RPMI7951 (cell line): Measurements from ENCODE around the gene DLG4. TPM values are rescaled to one million over a fixed set of nuclear protein-coding genes. Genes with fewer than 3 reads are reported as not detected.
"Not testable (repeated sequence)": the region's sequence is repeated elsewhere in the genome, so short reads cannot be mapped to it uniquely, and the experiment has no call there.

ENCODE experiments used
- DNase-seq: peaks from one replicate; pipeline ENCODE4 v3.0.0-alpha.2; 2012; ENCODE audit warnings: low read depth
- total RNA-seq: library from RNA; depleted of rRNA; stranded (reverse); fragments of >200 nt; shearing (Covaris generic); gene quantifications from 2 replicates; pipeline ENCODE4 v1.2.3, GENCODE V29; 2014

Gene DLG4
- total RNA-seq, 1 experiment from 2014 or later = 6.5 TPM

DNA sequence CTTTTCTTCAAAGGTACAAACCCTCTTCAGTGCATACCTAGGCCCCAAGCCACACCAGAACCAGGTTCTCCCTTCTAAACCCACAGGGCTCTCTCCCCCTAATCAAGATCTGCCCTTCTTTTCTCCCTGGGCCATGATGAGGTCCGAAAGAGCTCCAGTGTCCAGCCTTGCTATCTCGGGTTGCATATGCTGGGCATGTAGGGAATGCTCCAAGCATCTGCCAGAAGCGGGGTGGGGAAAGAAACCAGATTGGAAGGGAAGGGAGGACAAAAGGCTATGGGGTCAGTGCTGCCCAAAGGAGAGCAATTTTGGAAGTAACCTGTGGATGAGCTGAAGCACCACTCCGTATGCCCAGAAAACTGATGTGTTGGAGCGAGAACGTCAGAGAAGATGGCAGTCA is 29.6 kb upstream of the DLG4 start:
- DNase-seq = no peak

DNA sequence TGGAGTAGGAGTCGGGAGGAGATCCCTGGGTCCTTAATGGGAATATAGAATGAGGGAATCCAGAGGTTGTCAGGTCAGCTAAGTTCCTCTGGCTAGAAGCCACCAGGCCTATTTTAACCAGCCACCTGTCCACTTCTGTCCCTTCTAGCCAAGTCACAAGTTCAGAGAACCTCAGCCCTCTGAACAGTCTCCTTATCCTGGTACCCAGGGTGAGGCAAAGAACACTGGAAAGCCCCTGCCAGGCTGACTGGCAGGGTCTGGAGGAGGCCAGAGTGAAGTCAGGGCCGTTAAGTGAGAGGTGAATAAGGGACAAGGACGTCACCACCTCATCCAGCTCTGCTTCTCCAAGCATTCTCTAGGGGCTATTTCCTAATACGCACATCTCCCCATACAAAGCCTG is 29.2 kb upstream of the DLG4 start:
- DNase-seq = no peak

DNA sequence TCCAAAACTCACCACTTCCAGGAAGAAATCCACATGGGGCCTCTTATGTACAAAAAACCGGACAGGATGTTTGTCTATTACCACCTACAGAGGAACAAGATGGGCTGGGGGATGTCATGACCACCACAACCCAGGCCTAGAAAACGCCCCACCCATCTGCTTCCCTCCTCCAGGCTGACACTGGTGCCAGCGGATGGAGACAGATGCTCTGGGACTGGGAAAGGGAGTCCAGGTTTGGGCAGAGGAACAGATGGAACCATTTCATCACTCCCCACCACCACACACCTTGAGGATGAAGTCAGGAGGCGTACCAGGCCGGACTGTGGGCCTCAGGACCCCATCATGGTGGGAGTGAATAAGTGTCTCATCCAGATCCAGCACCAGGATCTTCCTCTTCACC is 27.1 kb upstream of the DLG4 start:
- no peak for DNase-seq

DNA sequence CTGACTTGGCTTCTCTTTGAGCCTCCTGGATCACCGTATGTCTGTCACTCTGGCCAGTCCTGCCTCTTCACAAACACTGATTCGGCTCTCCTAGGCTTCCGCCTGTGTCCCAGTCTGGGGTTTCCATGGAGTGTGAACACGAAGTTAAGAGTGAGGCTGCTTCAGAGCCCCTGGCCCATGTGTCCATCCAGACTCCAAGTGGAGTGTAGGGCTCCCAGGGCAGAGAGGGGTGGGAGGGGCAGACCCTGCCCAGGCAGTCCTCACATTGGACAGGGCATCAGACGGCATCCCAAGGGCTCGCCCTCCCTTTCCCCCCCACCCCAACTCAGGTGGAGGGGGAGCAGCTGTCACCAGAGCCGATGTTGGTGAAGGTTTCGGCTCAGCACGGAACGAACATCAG is 24.2 kb upstream of the DLG4 start:
- not testable (repeated sequence) for DNase-seq

DNA sequence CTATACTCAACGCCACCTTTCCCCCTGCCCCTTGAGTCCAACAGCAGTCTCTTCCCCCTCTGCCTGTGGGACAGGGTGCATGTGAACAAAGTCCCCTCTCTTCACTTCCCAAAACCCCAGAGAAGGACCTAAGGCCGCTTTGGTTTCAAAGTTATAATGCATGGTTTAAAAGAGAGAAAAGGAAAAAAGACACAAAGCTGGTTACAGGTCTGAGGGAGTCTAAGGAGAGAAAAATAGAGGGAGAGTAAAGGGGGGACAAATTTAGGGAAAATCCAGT is 23.8 kb upstream of the DLG4 start:
- no peak for DNase-seq

DNA sequence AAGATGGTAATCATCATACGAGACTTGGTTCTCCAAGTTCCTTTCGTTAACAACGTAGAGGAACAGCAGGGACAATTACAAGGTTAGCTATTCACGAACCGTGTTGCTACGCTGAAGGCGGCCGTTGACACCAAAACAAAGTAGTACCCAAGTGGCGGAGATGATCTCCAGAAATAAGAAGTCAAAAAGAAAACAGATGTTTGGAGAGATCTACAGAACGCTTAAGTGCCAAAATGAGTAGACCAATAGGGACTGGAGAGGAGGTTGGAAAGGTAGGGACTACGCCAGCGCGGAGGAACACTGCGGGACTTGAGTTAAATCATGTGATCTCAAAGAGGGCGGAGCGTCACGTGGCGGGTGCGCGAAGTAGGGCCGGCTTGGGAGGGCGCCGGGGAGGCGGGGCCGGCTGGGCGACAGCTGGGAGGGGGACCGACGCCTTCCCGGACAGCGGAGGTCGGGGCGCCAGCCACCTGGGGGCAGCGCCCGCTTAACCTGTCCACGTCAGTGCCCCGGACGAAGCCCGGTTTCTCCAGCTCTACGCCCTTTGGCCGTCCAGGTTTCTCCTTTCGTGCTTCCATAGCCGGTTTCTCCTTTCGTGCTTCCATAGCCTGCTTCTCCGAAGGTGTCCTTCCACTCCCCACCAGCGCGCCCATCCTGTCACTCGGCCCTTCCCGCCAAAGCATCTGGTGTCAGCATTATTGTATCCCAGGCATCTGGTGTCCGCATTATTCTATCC is 23.2 kb upstream of the DLG4 start:
- DNase-seq = peak; percentile 92

DNA sequence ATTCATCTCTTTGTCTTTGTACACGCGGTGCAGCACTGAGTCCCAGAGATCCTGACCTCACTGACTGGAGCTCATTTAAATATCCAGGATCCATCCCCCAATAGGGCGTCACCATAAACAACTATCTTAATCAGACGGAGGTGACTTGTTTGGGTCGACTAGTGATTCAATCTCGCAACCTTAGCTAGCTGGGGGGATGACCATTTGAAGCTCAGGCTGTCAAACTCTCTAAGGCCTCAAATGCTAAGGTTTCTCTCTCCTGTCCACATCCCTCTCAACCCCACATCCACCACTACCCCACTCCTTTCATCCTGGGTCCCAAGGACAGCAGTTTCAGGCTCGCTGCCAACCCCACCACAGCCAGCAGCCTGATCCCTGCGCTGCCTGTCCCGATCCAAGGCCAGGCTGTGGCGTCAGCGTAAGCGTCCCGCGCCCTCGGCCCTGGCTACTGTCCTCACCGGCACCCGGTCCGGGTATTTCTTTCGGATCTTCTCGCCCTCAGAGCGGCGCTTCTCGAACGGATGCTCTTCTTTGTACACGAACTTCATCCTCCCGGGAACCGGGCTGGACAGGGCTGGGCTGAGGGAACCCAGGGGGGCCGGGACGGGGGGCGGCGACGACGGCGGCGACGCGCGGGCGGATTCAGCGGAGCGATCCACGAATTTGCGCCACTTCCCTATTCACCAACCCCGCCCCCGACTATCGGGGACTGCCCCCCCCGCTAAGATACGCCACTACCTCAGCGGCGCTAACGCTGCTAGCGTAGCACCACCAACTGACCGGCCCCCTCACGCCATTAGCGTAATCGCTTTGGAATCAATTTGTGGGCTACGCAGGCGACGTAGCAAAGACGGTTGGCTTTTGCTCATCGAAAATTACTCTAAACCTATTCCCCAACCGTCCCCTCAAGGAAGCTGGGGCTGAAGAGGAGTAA is 22.4 kb upstream of the DLG4 start, which contains the start of gene GABARAP:
Gene GABARAP (minus strand): TSS at position 667 of the 934 bp plus-strand sequence. CDS start 119 bp downstream, at position 548.
- peak; percentile 87 for DNase-seq

DNA sequence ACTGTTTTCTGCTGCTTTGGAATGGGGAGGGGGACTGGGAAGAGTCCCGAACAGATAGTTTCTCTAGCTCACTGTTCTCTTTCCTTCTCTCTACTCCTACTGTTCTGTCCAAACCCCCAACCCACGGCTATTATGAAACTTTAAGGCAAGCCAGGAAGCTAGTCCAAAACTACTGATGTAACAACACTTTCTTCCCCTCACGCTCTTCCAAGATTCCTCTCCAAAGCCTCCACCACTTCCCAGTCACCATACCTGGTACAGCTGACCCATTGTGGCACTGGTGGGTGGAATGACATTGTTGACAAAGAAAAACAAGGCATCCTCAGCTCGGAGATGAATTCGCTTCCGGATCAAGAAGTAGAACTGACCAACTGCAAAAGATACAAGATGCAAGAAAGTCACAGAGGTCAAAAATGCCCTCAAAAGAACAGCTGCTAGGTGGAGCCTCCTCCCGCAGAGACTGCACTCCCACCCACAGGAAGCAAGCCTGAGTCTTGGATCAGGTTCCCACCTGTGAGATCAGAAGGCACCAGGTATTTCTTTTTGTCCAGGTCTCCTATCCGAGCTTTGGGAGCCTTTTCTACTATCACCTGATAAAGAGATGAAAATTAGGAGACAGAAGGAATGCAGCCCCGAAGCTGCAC is 21.6 kb upstream of the DLG4 start:
- no peak for DNase-seq

DNA sequence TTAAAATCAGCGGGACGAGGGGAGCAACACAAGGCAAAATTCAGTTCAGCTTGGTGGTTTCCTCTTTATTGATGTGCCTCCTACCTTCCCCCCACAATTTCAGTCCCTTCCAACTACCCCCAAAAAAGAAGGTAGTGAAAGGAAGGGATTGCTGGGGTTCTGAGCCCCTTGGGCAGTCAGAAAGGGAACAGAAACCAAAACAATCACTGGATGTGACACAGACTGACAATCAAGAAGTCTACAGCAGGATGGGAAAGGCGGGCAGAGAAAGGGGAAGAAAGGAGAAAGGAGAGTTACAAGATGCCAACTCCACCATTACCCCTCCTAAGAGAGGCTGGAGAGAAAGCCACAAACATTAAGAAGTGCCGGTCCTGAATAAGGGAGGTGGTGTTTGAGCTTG is 20.7 kb upstream of the DLG4 start:
- DNase-seq = no peak

DNA sequence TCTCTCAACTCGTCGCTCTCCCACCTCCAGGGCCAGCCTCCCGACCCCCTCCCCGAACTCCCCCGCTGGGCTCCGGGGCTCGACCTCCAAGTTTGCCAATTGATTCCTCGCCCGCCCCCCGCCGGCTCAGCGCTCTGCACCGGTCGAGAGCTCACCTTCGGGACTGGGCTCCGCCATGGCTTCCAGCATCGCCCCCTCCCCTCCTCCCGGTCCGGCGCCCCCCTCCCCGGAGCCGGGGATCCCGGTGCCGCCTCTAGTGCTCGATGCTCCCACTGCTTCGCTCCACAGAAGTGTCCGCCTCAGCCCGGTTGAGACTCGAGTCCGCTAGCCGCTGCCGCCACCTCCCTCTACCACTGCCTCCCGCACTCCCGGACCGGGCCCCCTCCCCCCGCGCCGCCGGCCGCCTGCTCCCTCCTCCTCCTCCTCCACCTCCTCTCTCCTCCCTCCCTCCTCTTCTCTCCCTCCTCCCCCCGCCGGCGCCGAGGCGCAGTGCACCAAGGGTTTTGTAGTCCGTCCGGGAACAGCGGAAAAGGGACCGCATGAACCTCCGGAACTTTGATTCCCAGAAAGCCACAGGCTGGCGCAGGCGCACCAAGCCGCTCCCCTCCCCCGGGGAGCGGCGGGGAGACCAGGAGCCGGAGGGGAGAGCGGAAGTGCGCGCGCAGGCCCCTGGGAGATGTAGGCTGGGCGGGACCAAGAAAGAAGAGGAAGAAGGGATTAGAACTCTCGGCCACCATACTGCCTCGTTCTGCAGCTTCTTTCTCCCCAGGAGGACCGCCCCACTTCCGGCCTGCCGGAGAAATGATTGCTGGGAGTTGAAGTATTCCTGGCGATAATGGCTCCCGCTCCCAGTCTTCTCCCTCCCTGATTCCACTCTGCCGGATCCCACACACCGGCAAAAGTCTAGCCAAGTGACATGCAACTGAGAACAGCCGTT is 19.7 kb upstream of the DLG4 start, which contains the start of gene PHF23:
Gene PHF23 (minus strand): TSS at position 367 of the 937 bp plus-strand sequence. CDS start 178 bp downstream, at position 189.
- peak; percentile 98 for DNase-seq

DNA sequence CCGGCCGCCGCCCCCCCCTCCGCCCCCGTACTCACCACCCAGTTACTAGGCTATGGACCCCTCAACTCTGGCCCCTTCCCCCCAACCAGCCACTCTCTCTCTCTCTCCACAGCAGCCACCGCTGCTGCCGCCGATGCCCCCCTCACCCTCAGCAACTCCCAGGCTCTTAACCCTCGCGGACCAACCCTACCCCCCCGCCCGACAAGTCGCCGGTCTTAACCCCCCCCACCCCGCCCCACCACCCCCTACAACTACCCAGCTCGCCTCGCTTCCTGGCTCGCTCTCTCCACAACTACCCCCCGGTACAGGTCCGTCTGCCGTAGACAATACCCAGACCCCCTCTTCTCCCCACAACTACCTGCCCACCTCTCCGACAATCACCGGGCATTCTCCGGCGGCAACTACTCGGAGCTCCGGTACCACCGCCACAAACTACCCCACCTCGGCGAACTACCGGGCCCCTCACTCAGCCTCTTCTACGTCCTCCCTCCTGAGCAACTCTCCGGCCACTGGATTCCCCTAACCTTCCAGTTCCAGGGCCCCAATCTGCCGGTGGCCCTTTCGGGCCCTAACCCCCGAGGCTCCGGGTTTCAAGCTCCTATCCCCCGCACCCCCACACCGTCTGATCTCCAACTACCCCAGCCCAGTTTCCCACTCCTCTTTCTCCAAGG is 18.9 kb upstream of the DLG4 start:
- no peak for DNase-seq

DNA sequence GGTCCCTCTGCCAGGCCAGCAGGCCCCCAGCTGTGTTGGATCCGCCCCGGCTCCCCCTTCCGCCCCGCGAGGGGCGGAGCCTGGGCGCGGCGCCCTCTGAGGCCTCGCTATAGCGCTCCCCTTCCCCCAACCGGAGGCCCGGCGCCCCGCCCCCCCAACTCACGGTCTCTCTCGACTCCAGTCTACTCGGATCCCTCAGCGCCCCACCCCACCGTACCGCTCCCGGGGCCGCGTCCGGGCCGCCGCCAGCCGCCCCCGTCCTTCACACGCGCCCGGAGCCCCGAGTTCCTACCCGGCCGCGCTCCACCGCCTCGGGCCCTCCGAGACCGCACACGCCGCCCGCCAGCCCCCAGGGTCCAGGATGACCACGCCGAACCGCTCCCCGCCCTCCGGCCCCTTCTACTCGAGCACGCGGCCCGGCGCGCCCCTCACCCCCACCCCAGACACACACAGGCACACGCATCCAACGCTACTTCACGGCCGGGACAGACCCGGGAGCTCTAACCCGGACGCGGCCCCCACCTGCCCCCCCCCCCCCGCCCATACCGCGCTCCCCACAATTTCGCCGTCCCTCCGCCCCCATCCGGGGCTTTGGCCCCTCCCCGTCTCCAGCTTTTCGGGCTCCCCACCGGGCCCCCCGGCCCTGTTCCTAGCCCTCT is 18.3 kb upstream of the DLG4 start:
- DNase-seq = peak; percentile 66

DNA sequence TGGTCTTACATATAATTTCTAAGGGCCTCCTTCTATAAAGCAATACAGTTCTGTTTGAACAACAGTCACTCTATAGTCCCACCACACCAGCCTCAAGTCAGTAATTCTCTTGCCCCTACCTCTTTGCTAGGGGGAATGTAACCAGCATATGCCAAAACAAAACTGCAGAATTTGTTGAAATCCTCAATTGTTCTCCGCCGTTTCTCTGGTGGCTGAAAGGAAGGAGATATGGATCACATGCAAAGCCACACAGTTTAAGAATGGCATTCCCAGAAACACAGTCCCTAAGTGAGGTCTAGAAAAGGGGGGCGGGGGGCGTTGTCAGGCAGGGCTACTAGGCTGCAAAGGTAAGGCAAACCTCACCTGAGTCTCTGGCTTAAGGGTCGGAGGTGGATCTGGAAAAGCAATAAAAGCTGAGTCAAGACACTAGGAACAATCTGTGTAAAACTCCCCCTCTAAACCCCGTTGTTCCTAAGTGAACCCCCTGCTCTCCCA is 17.7 kb upstream of the DLG4 start:
- no peak for DNase-seq

DNA sequence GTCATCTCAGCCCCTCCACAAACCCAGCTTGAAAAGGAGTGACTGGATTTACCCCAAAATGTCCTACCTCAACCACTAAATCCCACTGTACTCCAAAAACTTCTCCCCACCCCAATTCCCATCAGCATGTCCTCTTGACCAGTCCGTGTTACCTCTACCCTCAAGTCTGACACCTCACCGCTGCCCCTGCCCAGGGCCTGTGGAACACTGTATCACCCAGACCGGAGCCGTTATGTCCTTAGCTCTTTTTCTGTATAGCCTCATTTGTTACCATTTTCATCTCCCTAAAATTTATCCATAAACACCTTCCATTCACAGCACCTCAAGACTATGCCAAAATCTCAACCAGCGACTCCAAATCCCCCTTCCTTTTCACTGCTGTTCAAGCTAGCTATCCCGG is 17.2 kb upstream of the DLG4 start:
- DNase-seq = no peak

DNA sequence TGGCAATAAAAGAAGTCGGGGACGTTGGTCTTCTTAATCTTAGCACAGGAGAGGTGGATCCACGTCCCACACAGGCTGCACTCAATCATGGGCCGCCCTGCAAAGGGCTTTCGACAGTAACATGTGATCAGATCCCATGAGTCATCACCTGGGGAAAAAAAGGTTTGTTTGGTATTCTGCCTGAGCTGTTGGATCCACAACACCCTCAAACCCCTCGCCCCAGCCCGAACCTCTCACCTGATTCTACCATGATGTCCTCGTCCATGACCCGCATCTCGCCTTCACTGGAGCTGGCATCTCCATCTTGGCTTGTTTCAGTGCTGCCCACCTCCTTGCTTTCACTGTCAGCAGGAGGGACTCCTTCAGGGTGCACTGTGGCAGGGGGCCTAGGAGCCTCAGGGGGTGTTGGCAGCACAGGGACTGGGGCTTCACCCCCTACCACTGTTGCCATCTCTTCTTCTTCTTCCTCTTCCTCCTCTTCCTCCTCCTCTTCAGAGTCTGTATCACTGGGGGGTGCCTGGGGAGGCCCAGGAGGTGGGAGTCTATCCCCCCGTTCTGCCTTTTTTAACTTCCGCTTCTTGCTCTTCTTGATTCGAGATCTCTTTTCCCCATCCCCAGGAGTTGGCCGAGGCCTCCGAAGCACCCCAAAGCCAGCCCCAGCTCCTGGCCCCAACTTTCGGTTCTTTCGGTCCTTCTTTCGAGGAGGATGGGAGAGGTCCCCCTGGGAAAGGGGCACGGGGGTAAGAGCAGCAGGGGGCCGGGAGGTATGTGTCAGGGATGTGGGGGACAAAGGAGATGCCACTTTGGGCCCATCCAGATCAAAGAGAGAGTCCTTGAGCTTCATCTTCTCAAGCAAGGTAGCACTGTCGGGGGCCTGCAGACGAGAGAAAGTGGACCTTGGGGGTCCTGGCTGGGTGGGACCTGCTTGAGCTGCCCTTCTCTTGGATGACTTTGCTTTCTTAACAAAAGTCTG is 16.3 kb upstream of the DLG4 start:
- DNase-seq = no peak

DNA sequence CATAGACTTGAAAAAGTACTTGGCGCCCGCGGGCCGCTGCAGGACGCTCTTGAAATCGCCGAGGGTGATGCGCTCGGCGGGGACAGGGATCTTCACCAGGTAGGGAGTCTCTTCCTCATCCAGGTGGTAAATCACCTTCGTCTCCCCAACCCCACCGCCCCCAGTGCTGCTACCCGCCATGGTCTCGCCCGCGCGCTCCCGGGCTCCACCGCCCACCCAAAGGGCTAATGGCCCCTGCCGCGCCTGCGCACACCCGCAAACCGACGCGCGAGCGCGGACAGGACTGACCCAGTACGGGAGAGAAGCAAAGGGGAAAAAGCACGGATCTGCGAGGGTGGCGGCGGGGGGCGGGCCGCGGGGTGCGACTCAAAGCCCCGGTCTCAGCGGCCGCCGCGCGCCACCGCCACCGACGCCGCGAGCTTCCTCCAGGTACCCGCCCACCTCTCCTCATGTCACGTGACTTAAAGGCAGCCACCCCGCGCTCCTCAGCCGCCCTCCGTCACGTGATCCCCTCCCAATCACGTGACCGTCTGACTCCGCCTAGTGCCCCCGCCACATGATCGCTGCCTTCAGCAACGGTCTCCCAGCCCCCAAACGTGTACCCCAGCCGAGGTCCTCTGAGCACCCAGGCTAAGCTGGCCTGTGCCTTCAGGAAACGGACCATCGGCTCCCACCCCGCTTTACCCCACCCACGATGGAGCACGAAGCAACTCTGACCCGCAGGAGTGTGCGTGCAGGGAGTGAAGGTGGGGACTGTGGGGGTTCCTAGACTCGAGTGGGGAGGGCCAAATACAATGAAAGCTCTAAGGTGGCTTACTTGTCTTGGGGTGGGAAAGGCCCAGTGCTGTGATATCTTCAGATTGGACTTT is 14.7 kb upstream of the DLG4 start, which contains the start of gene DVL2:
Gene DVL2 (minus strand): TSS at position 435 of the 869 bp plus-strand sequence. CDS start 255 bp downstream, at position 180.
- peak; percentile 90 for DNase-seq

DNA sequence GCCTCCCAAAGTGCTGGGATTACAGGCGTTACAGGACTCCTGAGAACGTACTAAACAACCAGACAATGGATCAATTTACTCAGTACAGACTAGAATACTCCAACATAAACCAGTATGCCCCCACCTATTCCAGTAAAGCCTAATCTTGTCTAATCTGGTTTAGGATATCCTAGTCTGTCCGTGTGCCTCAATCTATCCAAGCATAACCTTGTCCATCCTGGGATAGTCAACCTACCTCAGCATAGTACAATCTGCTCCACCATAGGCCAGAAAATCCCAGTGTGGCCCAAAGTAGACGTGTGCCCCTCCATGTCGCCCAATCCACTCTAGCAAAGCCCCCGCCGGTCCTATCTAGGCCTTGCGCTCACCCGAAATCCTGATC is 14.1 kb upstream of the DLG4 start:
- no peak for DNase-seq

DNA sequence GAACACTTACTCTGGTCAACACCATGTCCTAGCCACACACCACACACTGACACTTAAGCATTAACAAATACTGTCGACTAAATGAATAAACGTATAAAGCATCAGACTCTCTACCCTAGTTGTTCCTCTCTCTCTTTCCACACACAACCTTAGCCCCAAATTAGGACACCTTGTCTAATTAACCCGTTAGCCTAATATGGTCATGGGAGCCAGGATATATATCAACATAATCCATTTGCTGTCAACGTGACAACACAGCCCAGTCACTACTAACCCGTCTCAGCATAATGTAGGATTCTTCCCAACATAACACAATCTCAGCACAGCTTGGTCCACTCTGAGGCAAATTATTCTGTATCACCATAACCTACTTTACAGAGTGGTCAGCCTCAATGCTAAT is 12.5 kb upstream of the DLG4 start:
- no peak for DNase-seq
